Upper lobe of left lung (tissue), 6 donors: ENCODE data around the gene FBXW7. TPM values are rescaled to one million over a fixed set of nuclear protein-coding genes. Genes with fewer than 3 reads are reported as not detected.

ENCODE experiments used
- ATAC-seq, 2 donors: fragments of 200-7000 bp; cut with Tn5 transposase; one replicate each; pipeline ENCODE4 v1.9.1; 2022; ENCODE audit warnings: mild to moderate bottlenecking in 2 of 2, moderate library complexity in 2 of 2; ENCODE audit not compliant: low FRiP score in 2 of 2
- DNase-seq, 2 donors: peaks; one replicate each; pipeline ENCODE4 v3.0.0-alpha.2; 2019 to 2020
- H3K27ac ChIP-seq, 4 donors: fragments of 200-600 bp; sonication (generic); one replicate each; pipeline ENCODE4 v1.5.1; 2016 to 2019
- H3K27me3 ChIP-seq, 4 donors: fragments of 200-600 bp; sonication (generic); one replicate each; pipeline ENCODE4 v1.5.1; 2017 to 2019
- H3K36me3 ChIP-seq, 4 donors: fragments of 200-600 bp; sonication (generic); one replicate each; pipeline ENCODE4 v1.5.1; 2016 to 2019
- H3K4me1 ChIP-seq, 4 donors: fragments of 200-600 bp; sonication (generic); one replicate each; pipeline ENCODE4 v1.5.1; 2018 to 2019
- H3K4me3 ChIP-seq, 4 donors: fragments of 200-600 bp; sonication (generic); one replicate each; pipeline ENCODE4 v1.5.1; 2017 to 2019; ENCODE audit warnings: mild to moderate bottlenecking in 2 of 4, moderate library complexity in 1 of 4
- H3K9me3 ChIP-seq, 4 donors: fragments of 200-600 bp; sonication (generic); one replicate each; pipeline ENCODE4 v1.5.1; 2018 to 2019
- EP300 ChIP-seq, 4 donors: sonication (generic); formaldehyde crosslinking; IDR thresholded peaks; one replicate each; pipeline ENCODE4 v1.5.1; 2017; ENCODE audit warnings: antibody characterized with exemption in 4 of 4, control low read depth in 2 of 4
- POLR2A ChIP-seq, 4 donors: fragments of 450-650 bp; IDR thresholded peaks; one replicate each; pipeline ENCODE4 v1.5.1; 2016 to 2017; ENCODE audit warnings: antibody characterized with exemption in 4 of 4, mild to moderate bottlenecking in 2 of 4
- POLR2AphosphoS5 ChIP-seq, 2 donors: sonication (generic); formaldehyde crosslinking; IDR thresholded peaks; one replicate each; pipeline ENCODE4 v1.5.1; 2017; ENCODE audit warnings: antibody characterized with exemption in 2 of 2
- WGBS, 2 donors: methylation state at CpG; one replicate each; pipeline ENCODE4 v1.1.5; 2017 to 2018; 5-methylcytosine and 5-hydroxymethylcytosine counted together
- total RNA-seq, 6 donors: library from RNA; depleted of rRNA in 4 of 6; stranded (reverse); fragments of >200 nt in 4 of 6; gene quantifications; one replicate each; pipeline versions ENCODE4 v1.1.0 to v1.2.1, GENCODE V29; 2016 to 2021
- TF ChIP-seq, protein P1 (sequence below), 6 experiments: fragments of 450-650 bp in 4 of 6; fragments of 200-600 bp in 2 of 6; sonication (generic) in 2 of 6; IDR thresholded peaks; one replicate each; pipeline ENCODE4 v1.5.1; 2016 to 2019; ENCODE audit warnings: antibody characterized with exemption in 6 of 6
- donor health status: DM: no; HTN: no; CAD: no; lungs with moderate emphysema.
- donor health status: DM: no; HTN: yes; CAD: no; lungs with severe emphysema.

The FBXW7 gene
- total RNA-seq, 6 donors from 2014 or later = 36.5 to 116 (median 52.5) TPM

- TF ChIP-seq POLR2A (IDR thresholded peaks at IDR 0.05) (no peak), EP300 (IDR thresholded peaks at IDR 0.05) (no peak), POLR2AphosphoS5 (IDR thresholded peaks at IDR 0.05) (no peak)
- TF ChIP-seq, protein P1, sequence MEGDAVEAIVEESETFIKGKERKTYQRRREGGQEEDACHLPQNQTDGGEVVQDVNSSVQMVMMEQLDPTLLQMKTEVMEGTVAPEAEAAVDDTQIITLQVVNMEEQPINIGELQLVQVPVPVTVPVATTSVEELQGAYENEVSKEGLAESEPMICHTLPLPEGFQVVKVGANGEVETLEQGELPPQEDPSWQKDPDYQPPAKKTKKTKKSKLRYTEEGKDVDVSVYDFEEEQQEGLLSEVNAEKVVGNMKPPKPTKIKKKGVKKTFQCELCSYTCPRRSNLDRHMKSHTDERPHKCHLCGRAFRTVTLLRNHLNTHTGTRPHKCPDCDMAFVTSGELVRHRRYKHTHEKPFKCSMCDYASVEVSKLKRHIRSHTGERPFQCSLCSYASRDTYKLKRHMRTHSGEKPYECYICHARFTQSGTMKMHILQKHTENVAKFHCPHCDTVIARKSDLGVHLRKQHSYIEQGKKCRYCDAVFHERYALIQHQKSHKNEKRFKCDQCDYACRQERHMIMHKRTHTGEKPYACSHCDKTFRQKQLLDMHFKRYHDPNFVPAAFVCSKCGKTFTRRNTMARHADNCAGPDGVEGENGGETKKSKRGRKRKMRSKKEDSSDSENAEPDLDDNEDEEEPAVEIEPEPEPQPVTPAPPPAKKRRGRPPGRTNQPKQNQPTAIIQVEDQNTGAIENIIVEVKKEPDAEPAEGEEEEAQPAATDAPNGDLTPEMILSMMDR (IDR thresholded peaks at IDR 0.05) = no peak
- Histone ChIP-seq H3K9me3 (no peaks in the 10 kb centered on the region), H3K36me3 (no peaks in the 10 kb centered on the region), H3K27ac (no peak overlapping the region), H3K27me3 (no peaks in the 10 kb centered on the region), H3K4me1 (peaks cover 0 to 9% (median 4%) of the 10 kb centered on the region in 4 donors), H3K4me3 (no peak overlapping the region)
- ATAC-seq (no peak), DNase-seq (no peak)
- WGBS, 2 donors = 54 to 59% methylated on average over 3 of the region's 3 CpGs
Observed at GRCh38 chr4:152448854-152449253, 87.0 kb downstream of the FBXW7 start.

DNA sequence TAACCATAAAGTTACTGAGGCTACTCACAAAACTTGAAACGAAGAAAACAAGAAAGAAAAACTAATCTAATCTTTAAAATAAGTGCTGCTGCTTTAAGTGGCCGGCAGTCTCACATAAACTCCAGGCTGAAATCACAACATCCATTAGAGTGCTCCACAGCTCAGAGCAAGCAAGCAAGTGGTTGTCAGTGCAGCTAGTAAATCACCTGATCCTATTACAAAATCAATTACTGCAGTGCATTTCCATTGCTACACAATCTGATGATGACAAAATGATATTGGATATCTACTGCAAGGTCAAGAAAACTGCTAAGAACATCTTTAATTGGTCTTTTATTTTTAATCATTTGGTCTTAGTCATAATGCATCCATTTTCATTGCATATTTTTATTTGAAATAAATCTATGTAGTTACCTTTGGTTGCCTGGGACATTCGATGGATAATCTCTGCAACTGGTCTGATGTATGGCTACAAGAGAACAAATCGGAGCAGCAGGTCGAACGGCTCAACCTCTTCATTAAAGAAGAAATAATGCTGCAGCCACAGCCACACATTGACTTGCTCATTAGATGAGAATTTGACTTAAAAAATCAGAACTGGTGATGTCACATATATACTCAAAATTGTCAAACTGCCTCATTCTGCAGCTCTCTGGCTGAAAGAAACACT is 87.7 kb downstream of the FBXW7 start:
- H3K27ac ChIP-seq = no peak overlapping the region
- WGBS, 2 donors = 77 to 89% methylated on average over 6 of the region's 6 CpGs

GRCh38 chr4:152443859-152444258 is 92.0 kb downstream of the FBXW7 start:
- Histone ChIP-seq H3K27me3 (no peaks in the 10 kb centered on the region), H3K27ac (no peak overlapping the region), H3K9me3 (no peaks in the 10 kb centered on the region), H3K4me1 (peaks cover 0 to 7% (median 3%) of the 10 kb centered on the region in 4 donors), H3K4me3 (no peak overlapping the region), H3K36me3 (no peaks in the 10 kb centered on the region)
- TF ChIP-seq EP300 (IDR thresholded peaks at IDR 0.05) = no peak
- TF ChIP-seq POLR2AphosphoS5 (IDR thresholded peaks at IDR 0.05) = no peak
- TF ChIP-seq POLR2A (IDR thresholded peaks at IDR 0.05) = no peak
- TF ChIP-seq, protein P1 (IDR thresholded peaks at IDR 0.05) = no peak
- 80 to 96% methylated on average over 3 of the region's 3 CpGs for WGBS, 2 donors
- no peak for ATAC-seq
- no peak for DNase-seq

More for the DNA sequence above, 87.7 kb downstream of the FBXW7 start:
- Histone ChIP-seq H3K4me1 (peaks cover 0 to 9% (median 4%) of the 10 kb centered on the region in 4 donors), H3K36me3 (no peaks in the 10 kb centered on the region), H3K9me3 (no peaks in the 10 kb centered on the region), H3K27me3 (no peaks in the 10 kb centered on the region), H3K4me3 (no peak overlapping the region)
- ATAC-seq (no peak), DNase-seq (no peak)
- TF ChIP-seq EP300 (IDR thresholded peaks at IDR 0.05) = no peak
- TF ChIP-seq, protein P1 (IDR thresholded peaks at IDR 0.05) = no peak
- TF ChIP-seq POLR2A (IDR thresholded peaks at IDR 0.05) = no peak
- TF ChIP-seq POLR2AphosphoS5 (IDR thresholded peaks at IDR 0.05) = no peak

- TF ChIP-seq, protein P1 (IDR thresholded peaks at IDR 0.05) = no peak
- TF ChIP-seq POLR2AphosphoS5 (IDR thresholded peaks at IDR 0.05) (no peak), EP300 (IDR thresholded peaks at IDR 0.05) (no peak), POLR2A (IDR thresholded peaks at IDR 0.05) (no peak)
- WGBS, 2 donors = 89 to 93% methylated on average over 7 of the region's 7 CpGs
- H3K4me3 ChIP-seq = no peak overlapping the region
- no peak overlapping the region for H3K27ac ChIP-seq
- H3K9me3 ChIP-seq = no peaks in the 10 kb centered on the region
- no peaks in the 10 kb centered on the region for H3K36me3 ChIP-seq
- DNase-seq = no peak
- H3K27me3 ChIP-seq = no peaks in the 10 kb centered on the region
- ATAC-seq = no peak
- peaks cover 0 to 2% (median 0%) of the 10 kb centered on the region in 4 donors for H3K4me1 ChIP-seq
Observed at GRCh38 chr4:152437561-152437960, 98.3 kb downstream of the FBXW7 start.

DNA sequence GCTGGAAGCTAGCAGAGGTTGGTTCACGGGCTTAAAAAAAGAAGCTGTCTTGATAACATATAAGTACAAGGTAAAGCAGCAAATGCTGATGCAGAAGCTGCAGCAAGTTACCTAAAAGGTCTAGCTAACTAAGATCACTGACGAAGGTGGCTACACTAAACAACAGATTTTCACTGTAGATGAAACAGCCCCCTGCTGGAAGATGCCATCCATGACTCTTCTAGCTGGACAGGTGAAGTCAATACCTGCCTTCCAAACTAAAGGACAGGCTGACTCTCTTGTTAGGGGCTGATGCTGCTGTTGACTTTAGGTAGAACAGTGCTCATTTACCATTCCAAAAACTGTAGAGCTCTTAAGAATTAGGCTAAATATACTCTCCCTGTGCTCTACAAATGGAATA is 99.5 kb downstream of the FBXW7 start:
- H3K9me3 ChIP-seq = no peaks in the 10 kb centered on the region
- H3K27ac ChIP-seq = no peak overlapping the region
- ATAC-seq (no peak), DNase-seq (no peak)
- TF ChIP-seq EP300 (IDR thresholded peaks at IDR 0.05) = no peak
- TF ChIP-seq, protein P1 (IDR thresholded peaks at IDR 0.05) = peak in 1 of 6 experiments; percentile 7
- no peaks in the 10 kb centered on the region for H3K27me3 ChIP-seq
- H3K4me1 ChIP-seq = peaks cover 0 to 9% (median under 1%) of the 10 kb centered on the region in 4 donors
- WGBS, 2 donors = 89 to 98% methylated on average over 2 of the region's 2 CpGs
- no peak overlapping the region for H3K4me3 ChIP-seq
- no peaks in the 10 kb centered on the region for H3K36me3 ChIP-seq
